ENCODE data around the gene RDH16. TPM values are rescaled to one million over a fixed set of nuclear protein-coding genes. Genes with fewer than 3 reads are reported as not detected.
A peak's percentile ranks its signal among the peaks of the same experiment; 100 is the strongest.
"Not testable (repeated sequence)": the region's sequence is repeated elsewhere in the genome, so short reads cannot be mapped to it uniquely, and the experiment has no call there.

The RDH16 gene
- total RNA-seq, 1 experiment from 2014 or later = 0.11 TPM

DNA sequence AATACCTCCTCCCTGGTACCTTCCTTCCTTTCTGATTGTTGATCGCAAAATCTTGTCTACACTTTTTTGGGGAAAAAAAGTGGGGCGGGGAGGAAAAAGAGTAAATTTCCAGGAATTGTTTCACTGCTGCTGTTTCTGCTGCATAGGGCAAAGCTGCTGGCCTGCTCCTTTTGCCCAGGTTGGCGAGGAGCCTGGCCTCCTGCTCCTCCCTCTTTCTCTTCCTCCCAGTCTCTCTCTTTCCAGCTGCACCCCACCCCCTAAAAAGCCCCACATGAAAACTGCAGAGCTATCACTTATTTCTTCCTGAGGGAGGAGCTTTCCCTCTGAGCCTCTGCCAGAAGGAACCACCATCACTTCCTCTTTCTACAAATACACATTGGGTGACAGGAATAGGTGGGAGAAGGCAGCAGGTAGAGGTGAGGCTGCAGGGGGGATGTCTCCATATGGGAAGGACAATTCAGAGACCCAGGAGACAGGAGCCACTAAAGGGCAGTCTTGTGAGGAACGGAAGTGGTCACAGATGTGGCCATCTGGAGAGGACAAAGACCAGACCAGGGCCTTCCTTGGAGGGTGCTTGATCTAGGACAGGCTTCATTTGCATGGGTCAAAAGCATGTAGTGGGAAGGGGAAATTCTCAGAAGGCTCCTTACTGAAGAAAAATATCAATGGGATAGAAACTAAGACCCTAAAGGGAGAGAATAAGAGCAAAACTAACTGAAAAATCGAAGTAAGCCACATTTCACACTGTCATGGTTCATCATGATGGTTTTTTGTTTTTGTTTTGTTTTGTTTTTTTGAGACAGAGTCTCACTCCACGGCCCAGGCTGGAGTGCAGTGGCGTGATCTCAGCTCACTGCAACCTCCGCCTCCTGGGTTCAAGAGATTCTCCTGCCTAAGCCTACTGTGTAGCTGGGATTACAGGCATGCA lies 34.2 kb upstream of the RDH16 start:
- Histone ChIP-seq H3K4me2 (ENCODE audit: low read depth, low read length, poor library complexity, severe bottlenecking) (no peak overlapping the region), H3K27ac (ENCODE audit: low read length) (no peak overlapping the region)

GRCh38 chr12:56990648-56991318 lies 33.4 kb upstream of the RDH16 start:
- Histone ChIP-seq H3K9me3 (ENCODE audit: low read length) (no peaks in the 10 kb centered on the region), H3K4me2 (ENCODE audit: low read depth, low read length, poor library complexity, severe bottlenecking) (no peak overlapping the region), H3K27me3 (ENCODE audit: low read length) (no peaks in the 10 kb centered on the region), H3K4me3 (ENCODE audit: low read length) (no peak overlapping the region), H3K4me1 (ENCODE audit: low read length) (peaks cover 7% of the 10 kb centered on the region), H4K20me1 (ENCODE audit: insufficient read depth, low read depth, low read length) (no peaks in the 10 kb centered on the region), H3K36me3 (ENCODE audit: insufficient read depth, low read length) (no peaks in the 10 kb centered on the region), H3K9me2 (replicated peaks; ENCODE audit: insufficient read depth, low read length) (no peaks in the 10 kb centered on the region), H2AFZ (ENCODE audit: low read length) (no peak overlapping the region), H3K9ac (ENCODE audit: low read length) (no peak overlapping the region), H3K79me2 (ENCODE audit: low read length) (no peaks in the 10 kb centered on the region), H3K27ac (ENCODE audit: low read length) (no peak overlapping the region)
- DNase-seq = no peak

More for the DNA sequence above, 34.2 kb upstream of the RDH16 start:
- peaks cover 7% of the 10 kb centered on the region for H3K4me1 ChIP-seq (ENCODE audit: low read length)
- H2AFZ ChIP-seq (ENCODE audit: low read length) = no peak overlapping the region
- DNase-seq = no peak
- no peak overlapping the region for H3K9ac ChIP-seq (ENCODE audit: low read length)
- H3K27me3 ChIP-seq (ENCODE audit: low read length) = no peaks in the 10 kb centered on the region
- H3K79me2 ChIP-seq (ENCODE audit: low read length) = no peaks in the 10 kb centered on the region
- H3K9me3 ChIP-seq (ENCODE audit: low read length) = no peaks in the 10 kb centered on the region
- no peaks in the 10 kb centered on the region for H3K36me3 ChIP-seq (ENCODE audit: insufficient read depth, low read length)
- no peaks in the 10 kb centered on the region for H4K20me1 ChIP-seq (ENCODE audit: insufficient read depth, low read depth, low read length)
- H3K4me3 ChIP-seq (ENCODE audit: low read length) = no peak overlapping the region
- H3K9me2 ChIP-seq (replicated peaks; ENCODE audit: insufficient read depth, low read length) = no peaks in the 10 kb centered on the region

GRCh38 chr12:56989861-56990610 lies 32.6 kb upstream of the RDH16 start:
- Histone ChIP-seq H3K36me3 (ENCODE audit: insufficient read depth, low read length) (no peaks in the 10 kb centered on the region), H3K27me3 (ENCODE audit: low read length) (no peaks in the 10 kb centered on the region), H3K9me3 (ENCODE audit: low read length) (no peaks in the 10 kb centered on the region), H3K4me2 (ENCODE audit: low read depth, low read length, poor library complexity, severe bottlenecking) (no peak overlapping the region), H3K9me2 (replicated peaks; ENCODE audit: insufficient read depth, low read length) (no peaks in the 10 kb centered on the region), H3K4me3 (ENCODE audit: low read length) (no peak overlapping the region), H3K27ac (ENCODE audit: low read length) (no peak overlapping the region), H2AFZ (ENCODE audit: low read length) (no peak overlapping the region), H3K79me2 (ENCODE audit: low read length) (no peaks in the 10 kb centered on the region), H4K20me1 (ENCODE audit: insufficient read depth, low read depth, low read length) (no peaks in the 10 kb centered on the region), H3K4me1 (ENCODE audit: low read length) (peaks cover 7% of the 10 kb centered on the region), H3K9ac (ENCODE audit: low read length) (no peak overlapping the region)
- DNase-seq = no peak

DNA sequence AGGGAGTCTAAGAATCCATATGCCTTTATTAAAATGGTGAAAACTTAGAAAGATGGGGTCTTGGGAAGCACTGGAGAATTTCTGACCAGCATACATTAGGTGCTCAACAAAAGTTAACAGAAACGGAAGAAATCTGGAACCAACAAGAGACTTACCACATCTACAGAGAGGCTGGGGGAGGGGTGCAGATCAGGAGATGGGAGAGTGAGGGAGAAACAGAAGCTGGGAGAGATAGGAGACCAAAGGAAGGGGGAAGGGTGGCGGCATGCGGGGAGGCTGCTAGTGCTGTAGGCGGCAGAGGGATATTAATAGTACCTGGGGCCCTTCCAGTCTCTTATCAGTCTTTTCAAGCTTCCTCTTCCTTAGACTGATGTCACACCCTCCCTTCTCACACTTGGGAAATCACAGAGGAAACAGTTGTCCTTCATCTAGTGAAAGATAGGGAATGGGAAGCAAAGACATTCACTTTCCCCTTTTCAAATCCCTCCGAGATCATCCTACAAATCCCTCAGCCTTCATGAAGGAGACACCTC lies 30.9 kb upstream of the RDH16 start:
- Histone ChIP-seq H3K9me2 (replicated peaks; ENCODE audit: insufficient read depth, low read length) (no peaks in the 10 kb centered on the region), H3K27ac (ENCODE audit: low read length) (no peak overlapping the region), H3K9ac (ENCODE audit: low read length) (no peak overlapping the region), H3K9me3 (ENCODE audit: low read length) (no peaks in the 10 kb centered on the region), H3K79me2 (ENCODE audit: low read length) (no peaks in the 10 kb centered on the region), H3K4me3 (ENCODE audit: low read length) (no peak overlapping the region), H4K20me1 (ENCODE audit: insufficient read depth, low read depth, low read length) (no peaks in the 10 kb centered on the region), H3K4me2 (ENCODE audit: low read depth, low read length, poor library complexity, severe bottlenecking) (peak overlapping the region; percentile 4), H3K27me3 (ENCODE audit: low read length) (no peaks in the 10 kb centered on the region), H3K36me3 (ENCODE audit: insufficient read depth, low read length) (no peaks in the 10 kb centered on the region), H2AFZ (ENCODE audit: low read length) (no peak overlapping the region), H3K4me1 (ENCODE audit: low read length) (peaks cover 7% of the 10 kb centered on the region)
- DNase-seq = no peak

DNA sequence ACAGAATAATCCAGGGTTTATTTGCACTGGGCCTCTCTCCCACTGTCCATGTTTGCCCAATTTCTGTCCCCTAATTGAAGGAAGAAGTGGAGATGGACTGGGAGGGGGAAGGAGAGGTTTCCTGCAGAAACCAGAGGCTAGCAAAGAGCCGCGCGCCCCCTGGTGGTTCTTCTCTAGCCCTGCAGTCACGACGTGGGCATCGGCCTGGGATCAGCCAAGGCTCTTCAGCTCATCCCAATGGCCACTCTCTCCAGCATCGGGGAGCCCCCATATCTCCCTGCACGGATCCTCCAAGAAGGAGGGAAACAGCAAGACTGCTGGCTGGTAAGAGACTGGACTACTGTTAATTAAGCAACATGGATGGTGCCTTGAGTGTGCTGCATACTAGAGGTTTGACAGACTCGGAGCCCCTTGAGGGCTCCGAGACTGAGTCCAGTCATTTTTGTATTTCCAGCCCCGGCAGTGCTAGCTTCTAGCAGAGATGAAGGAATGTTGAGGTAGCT lies 30.2 kb upstream of the RDH16 start:
- Histone ChIP-seq H2AFZ (ENCODE audit: low read length) (no peak overlapping the region), H3K4me1 (ENCODE audit: low read length) (peaks cover 7% of the 10 kb centered on the region), H3K79me2 (ENCODE audit: low read length) (no peaks in the 10 kb centered on the region), H4K20me1 (ENCODE audit: insufficient read depth, low read depth, low read length) (no peaks in the 10 kb centered on the region), H3K9me3 (ENCODE audit: low read length) (no peaks in the 10 kb centered on the region), H3K4me3 (ENCODE audit: low read length) (no peak overlapping the region), H3K9ac (ENCODE audit: low read length) (no peak overlapping the region), H3K9me2 (replicated peaks; ENCODE audit: insufficient read depth, low read length) (no peaks in the 10 kb centered on the region), H3K4me2 (ENCODE audit: low read depth, low read length, poor library complexity, severe bottlenecking) (peak overlapping the region; percentile 4), H3K27ac (ENCODE audit: low read length) (no peak overlapping the region), H3K36me3 (ENCODE audit: insufficient read depth, low read length) (no peaks in the 10 kb centered on the region), H3K27me3 (ENCODE audit: low read length) (no peaks in the 10 kb centered on the region)
- DNase-seq = peak; percentile 89

DNA sequence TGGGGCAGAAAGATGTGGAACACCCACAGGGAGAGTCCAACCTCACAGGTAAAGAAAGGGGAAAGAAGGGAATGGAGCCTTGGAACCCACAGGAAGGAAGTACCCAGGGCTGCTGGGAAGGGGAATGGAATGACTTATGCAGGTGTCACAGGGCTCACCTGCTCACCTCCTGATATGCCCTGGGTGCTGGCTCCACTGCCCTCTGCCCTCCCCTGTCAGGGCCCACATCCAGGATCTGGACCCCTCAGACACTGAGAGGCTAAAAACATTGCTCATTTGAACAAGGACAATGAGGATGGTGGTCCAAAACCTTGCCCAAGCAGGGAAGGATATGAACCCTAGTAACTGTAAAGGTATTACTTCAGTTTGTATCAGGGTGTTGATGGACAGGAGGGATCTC lies 29.6 kb upstream of the RDH16 start:
- Histone ChIP-seq H3K4me1 (ENCODE audit: low read length) (peaks cover 7% of the 10 kb centered on the region), H3K9ac (ENCODE audit: low read length) (no peak overlapping the region), H3K79me2 (ENCODE audit: low read length) (no peaks in the 10 kb centered on the region), H4K20me1 (ENCODE audit: insufficient read depth, low read depth, low read length) (no peaks in the 10 kb centered on the region), H3K9me2 (replicated peaks; ENCODE audit: insufficient read depth, low read length) (no peaks in the 10 kb centered on the region), H3K4me3 (ENCODE audit: low read length) (no peak overlapping the region), H3K9me3 (ENCODE audit: low read length) (no peaks in the 10 kb centered on the region), H3K27ac (ENCODE audit: low read length) (no peak overlapping the region), H3K27me3 (ENCODE audit: low read length) (no peaks in the 10 kb centered on the region), H3K4me2 (ENCODE audit: low read depth, low read length, poor library complexity, severe bottlenecking) (no peak overlapping the region), H3K36me3 (ENCODE audit: insufficient read depth, low read length) (no peaks in the 10 kb centered on the region), H2AFZ (ENCODE audit: low read length) (no peak overlapping the region)
- DNase-seq = no peak

DNA sequence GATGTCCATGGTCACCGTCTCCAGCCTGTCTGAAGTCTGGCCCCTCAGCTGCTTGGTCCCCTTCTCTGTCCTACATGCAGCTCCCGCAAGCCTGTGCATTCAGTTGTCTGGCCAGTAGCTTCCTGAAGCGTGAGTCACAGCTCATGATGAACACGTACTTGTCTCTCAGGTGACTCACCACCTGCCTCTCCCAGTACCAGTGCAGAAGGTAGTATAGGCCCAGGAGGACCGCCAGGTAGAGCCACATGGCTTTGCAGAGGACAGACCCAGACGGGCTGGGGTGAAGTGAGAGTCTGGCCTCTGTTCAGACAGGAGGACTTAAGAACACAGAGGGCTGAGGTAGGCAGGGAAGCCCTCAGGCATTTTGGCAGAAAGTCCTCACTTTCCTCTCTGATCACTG lies 28.3 kb upstream of the RDH16 start:
- H3K9ac ChIP-seq (ENCODE audit: low read length); H4K20me1 ChIP-seq (ENCODE audit: insufficient read depth, low read depth, low read length): not testable (repeated sequence)

More for the DNA sequence above, 28.3 kb upstream of the RDH16 start:
- not testable (repeated sequence) for H3K79me2 ChIP-seq (ENCODE audit: low read length); H3K4me3 ChIP-seq (ENCODE audit: low read length); H3K4me2 ChIP-seq (ENCODE audit: low read depth, low read length, poor library complexity, severe bottlenecking); H2AFZ ChIP-seq (ENCODE audit: low read length); DNase-seq; H3K27me3 ChIP-seq (ENCODE audit: low read length); H3K4me1 ChIP-seq (ENCODE audit: low read length); H3K9me2 ChIP-seq (replicated peaks; ENCODE audit: insufficient read depth, low read length); H3K27ac ChIP-seq (ENCODE audit: low read length); H3K36me3 ChIP-seq (ENCODE audit: insufficient read depth, low read length); H3K9me3 ChIP-seq (ENCODE audit: low read length)
